Upper lobe of left lung (tissue), 6 donors: ENCODE data around the gene CALM3. TPM values are rescaled to one million over a fixed set of nuclear protein-coding genes. Genes with fewer than 3 reads are reported as not detected.
A peak's percentile ranks its signal among the peaks of the same experiment; 100 is the strongest.

Source experiments
- ATAC-seq, 2 donors: fragments of 200-7000 bp; cut with Tn5 transposase; one replicate each; pipeline ENCODE4 v1.9.1; 2022; ENCODE audit warnings: mild to moderate bottlenecking in 2 of 2, moderate library complexity in 2 of 2; ENCODE audit not compliant: low FRiP score in 2 of 2
- DNase-seq, 2 donors: peaks; one replicate each; pipeline ENCODE4 v3.0.0-alpha.2; 2019 to 2020
- H3K27ac ChIP-seq, 4 donors: fragments of 200-600 bp; sonication (generic); one replicate each; pipeline ENCODE4 v1.5.1; 2016 to 2019
- H3K27me3 ChIP-seq, 4 donors: fragments of 200-600 bp; sonication (generic); one replicate each; pipeline ENCODE4 v1.5.1; 2017 to 2019
- H3K36me3 ChIP-seq, 4 donors: fragments of 200-600 bp; sonication (generic); one replicate each; pipeline ENCODE4 v1.5.1; 2016 to 2019
- H3K4me1 ChIP-seq, 4 donors: fragments of 200-600 bp; sonication (generic); one replicate each; pipeline ENCODE4 v1.5.1; 2018 to 2019
- H3K4me3 ChIP-seq, 4 donors: fragments of 200-600 bp; sonication (generic); one replicate each; pipeline ENCODE4 v1.5.1; 2017 to 2019; ENCODE audit warnings: mild to moderate bottlenecking in 2 of 4, moderate library complexity in 1 of 4
- H3K9me3 ChIP-seq, 4 donors: fragments of 200-600 bp; sonication (generic); one replicate each; pipeline ENCODE4 v1.5.1; 2018 to 2019
- EP300 ChIP-seq, 4 donors: sonication (generic); formaldehyde crosslinking; IDR thresholded peaks; one replicate each; pipeline ENCODE4 v1.5.1; 2017; ENCODE audit warnings: antibody characterized with exemption in 4 of 4, control low read depth in 2 of 4
- POLR2A ChIP-seq, 4 donors: fragments of 450-650 bp; IDR thresholded peaks; one replicate each; pipeline ENCODE4 v1.5.1; 2016 to 2017; ENCODE audit warnings: antibody characterized with exemption in 4 of 4, mild to moderate bottlenecking in 2 of 4
- POLR2AphosphoS5 ChIP-seq, 2 donors: sonication (generic); formaldehyde crosslinking; IDR thresholded peaks; one replicate each; pipeline ENCODE4 v1.5.1; 2017; ENCODE audit warnings: antibody characterized with exemption in 2 of 2
- WGBS, 2 donors: methylation state at CpG; one replicate each; pipeline ENCODE4 v1.1.5; 2017 to 2018; 5-methylcytosine and 5-hydroxymethylcytosine counted together
- total RNA-seq, 6 donors: library from RNA; depleted of rRNA in 4 of 6; stranded (reverse); fragments of >200 nt in 4 of 6; gene quantifications; one replicate each; pipeline versions ENCODE4 v1.1.0 to v1.2.1, GENCODE V29; 2016 to 2021
- TF ChIP-seq, protein P1 (sequence below), 6 experiments: fragments of 450-650 bp in 4 of 6; fragments of 200-600 bp in 2 of 6; sonication (generic) in 2 of 6; IDR thresholded peaks; one replicate each; pipeline ENCODE4 v1.5.1; 2016 to 2019; ENCODE audit warnings: antibody characterized with exemption in 6 of 6
- donor health status: DM: no; HTN: no; CAD: no; lungs with moderate emphysema.
- donor health status: DM: no; HTN: yes; CAD: no; lungs with severe emphysema.

CALM3 gene
- total RNA-seq, 6 donors from 2014 or later, result 74.4 to 176 (median 123) TPM

DNA sequence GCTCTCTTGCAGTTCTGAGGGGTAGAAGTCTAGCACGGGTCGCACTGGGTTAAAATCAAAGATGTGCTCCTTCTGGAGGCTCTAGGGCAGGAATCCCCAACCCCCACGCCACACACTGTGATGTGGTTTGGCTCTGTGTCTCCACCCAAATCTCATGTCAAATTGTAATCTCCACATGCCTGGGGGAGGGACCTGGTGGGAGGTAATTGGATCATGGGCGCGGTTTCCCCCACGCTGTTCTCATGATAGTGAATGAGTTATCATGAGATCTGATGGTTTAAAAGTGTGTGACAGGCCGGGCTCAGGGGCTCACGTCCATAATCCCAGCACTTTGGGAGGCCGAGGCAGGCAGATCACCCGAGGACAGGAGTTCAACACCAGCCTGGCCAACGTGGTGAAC lies 26.6 kb upstream of the CALM3 start:
- no peaks in the 10 kb centered on the region for H3K9me3 ChIP-seq
- DNase-seq, result no peak

DNA sequence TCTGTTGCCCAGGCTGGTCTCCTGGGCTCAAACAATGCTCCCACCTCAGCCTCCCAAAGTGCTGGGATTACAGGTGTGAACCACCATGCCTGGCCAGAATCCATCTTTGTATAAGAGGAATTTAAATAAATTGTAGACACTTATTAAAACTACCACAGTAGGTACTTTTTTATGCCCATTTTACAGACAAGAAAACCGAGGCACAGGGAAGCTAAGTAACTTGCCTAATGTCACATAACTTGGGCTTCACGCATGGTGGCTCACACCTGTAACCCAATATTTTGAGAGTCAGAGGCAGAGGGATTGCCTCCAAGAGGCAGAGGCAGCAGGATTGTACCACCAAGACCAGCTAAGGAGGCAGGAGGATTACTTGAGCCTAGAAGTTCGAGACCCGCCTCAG lies 22.7 kb upstream of the CALM3 start:
- WGBS, 2 donors, result 97 to 98% methylated on average over 4 of the region's 4 CpGs

More for the DNA sequence above, 26.6 kb upstream of the CALM3 start:
- ATAC-seq, result peak in 1 of 2 donors; percentile 19
- no peaks in the 10 kb centered on the region for H3K4me1 ChIP-seq
- no peak overlapping the region for H3K4me3 ChIP-seq
- H3K27ac ChIP-seq, result no peak overlapping the region
- H3K36me3 ChIP-seq, result no peaks in the 10 kb centered on the region
- WGBS, 2 donors, result 82% methylated on average over 6 to 11 of the region's 11 CpGs
- H3K27me3 ChIP-seq, result no peaks in the 10 kb centered on the region
- no peak for TF ChIP-seq POLR2AphosphoS5 (IDR thresholded peaks at IDR 0.05)
- no peak for TF ChIP-seq EP300 (IDR thresholded peaks at IDR 0.05)
- TF ChIP-seq POLR2A (IDR thresholded peaks at IDR 0.05), result no peak
- TF ChIP-seq, protein P1, sequence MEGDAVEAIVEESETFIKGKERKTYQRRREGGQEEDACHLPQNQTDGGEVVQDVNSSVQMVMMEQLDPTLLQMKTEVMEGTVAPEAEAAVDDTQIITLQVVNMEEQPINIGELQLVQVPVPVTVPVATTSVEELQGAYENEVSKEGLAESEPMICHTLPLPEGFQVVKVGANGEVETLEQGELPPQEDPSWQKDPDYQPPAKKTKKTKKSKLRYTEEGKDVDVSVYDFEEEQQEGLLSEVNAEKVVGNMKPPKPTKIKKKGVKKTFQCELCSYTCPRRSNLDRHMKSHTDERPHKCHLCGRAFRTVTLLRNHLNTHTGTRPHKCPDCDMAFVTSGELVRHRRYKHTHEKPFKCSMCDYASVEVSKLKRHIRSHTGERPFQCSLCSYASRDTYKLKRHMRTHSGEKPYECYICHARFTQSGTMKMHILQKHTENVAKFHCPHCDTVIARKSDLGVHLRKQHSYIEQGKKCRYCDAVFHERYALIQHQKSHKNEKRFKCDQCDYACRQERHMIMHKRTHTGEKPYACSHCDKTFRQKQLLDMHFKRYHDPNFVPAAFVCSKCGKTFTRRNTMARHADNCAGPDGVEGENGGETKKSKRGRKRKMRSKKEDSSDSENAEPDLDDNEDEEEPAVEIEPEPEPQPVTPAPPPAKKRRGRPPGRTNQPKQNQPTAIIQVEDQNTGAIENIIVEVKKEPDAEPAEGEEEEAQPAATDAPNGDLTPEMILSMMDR (IDR thresholded peaks at IDR 0.05), result no peak

DNA sequence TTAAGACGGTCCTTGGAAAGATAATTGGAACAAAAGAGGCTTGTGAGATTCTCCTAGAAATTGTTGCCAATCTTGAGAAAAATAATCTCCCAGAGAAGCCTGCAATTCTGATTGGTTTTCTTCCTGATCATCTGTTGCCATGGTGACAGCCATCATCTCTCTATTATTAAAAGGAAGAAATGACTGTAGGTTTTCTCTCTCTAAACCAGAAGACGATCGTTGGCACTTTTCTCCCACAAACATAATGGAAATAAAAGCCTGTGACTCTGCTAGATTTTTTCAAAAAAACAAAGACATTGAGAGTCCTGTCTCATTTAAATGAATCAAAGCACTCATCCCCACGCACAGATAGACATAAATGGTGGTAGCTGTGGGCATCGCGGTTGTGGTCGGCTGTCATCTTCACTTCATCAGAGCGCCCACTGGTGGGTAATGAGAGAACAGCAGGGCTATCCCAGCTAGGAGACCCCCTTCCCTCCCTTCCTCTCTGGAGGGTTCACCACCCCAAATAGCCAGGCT lies 21.7 kb upstream of the CALM3 start:
- Histone ChIP-seq H3K27ac (no peak overlapping the region), H3K27me3 (no peaks in the 10 kb centered on the region), H3K36me3 (no peaks in the 10 kb centered on the region), H3K9me3 (no peaks in the 10 kb centered on the region), H3K4me3 (no peak overlapping the region), H3K4me1 (no peaks in the 10 kb centered on the region)
- ATAC-seq (no peak), DNase-seq (no peak)
- WGBS, 2 donors, result 58 to 85% methylated on average over 8 of the region's 8 CpGs
- TF ChIP-seq, protein P1 (IDR thresholded peaks at IDR 0.05), result peak in 2 of 6 experiments; percentile 7 to 11
- TF ChIP-seq POLR2AphosphoS5 (IDR thresholded peaks at IDR 0.05), result no peak

More for the DNA sequence above, 22.7 kb upstream of the CALM3 start:
- TF ChIP-seq EP300 (IDR thresholded peaks at IDR 0.05) (no peak), POLR2AphosphoS5 (IDR thresholded peaks at IDR 0.05) (no peak), POLR2A (IDR thresholded peaks at IDR 0.05) (no peak)
- TF ChIP-seq, protein P1 (IDR thresholded peaks at IDR 0.05), result no peak
- Histone ChIP-seq H3K27me3 (no peaks in the 10 kb centered on the region), H3K27ac (no peak overlapping the region), H3K4me3 (no peak overlapping the region), H3K36me3 (no peaks in the 10 kb centered on the region), H3K4me1 (no peaks in the 10 kb centered on the region), H3K9me3 (no peaks in the 10 kb centered on the region)
- DNase-seq (no peak), ATAC-seq (no peak)

DNA sequence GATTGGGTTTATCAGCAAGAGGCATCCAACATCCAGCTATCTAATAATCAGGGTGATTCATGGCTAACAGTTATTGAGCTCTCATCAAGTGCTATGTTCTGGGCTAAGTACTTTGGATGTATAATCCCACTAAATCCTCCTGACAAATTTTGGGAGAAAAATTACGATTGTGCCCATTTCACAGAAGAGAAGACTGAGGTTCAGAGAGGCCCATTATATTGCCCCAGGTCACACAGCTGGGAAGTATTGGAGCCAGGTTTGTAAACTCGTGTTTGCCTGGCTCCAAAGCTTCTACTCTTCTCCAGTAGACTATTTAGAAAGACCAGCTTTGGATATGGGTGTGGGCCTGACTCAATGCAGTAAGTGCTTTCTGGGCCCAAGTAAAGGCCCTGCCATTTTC lies 20.9 kb upstream of the CALM3 start:
- Histone ChIP-seq H3K4me3 (no peak overlapping the region), H3K36me3 (no peaks in the 10 kb centered on the region), H3K27ac (no peak overlapping the region), H3K9me3 (no peaks in the 10 kb centered on the region), H3K4me1 (no peaks in the 10 kb centered on the region), H3K27me3 (no peaks in the 10 kb centered on the region)
- ATAC-seq, result no peak
- DNase-seq, result no peak
- 77 to 88% methylated on average over 2 of the region's 2 CpGs for WGBS, 2 donors
- TF ChIP-seq, protein P1 (IDR thresholded peaks at IDR 0.05), result no peak
- no peak for TF ChIP-seq POLR2AphosphoS5 (IDR thresholded peaks at IDR 0.05)
- TF ChIP-seq POLR2A (IDR thresholded peaks at IDR 0.05), result no peak
- no peak for TF ChIP-seq EP300 (IDR thresholded peaks at IDR 0.05)

DNA sequence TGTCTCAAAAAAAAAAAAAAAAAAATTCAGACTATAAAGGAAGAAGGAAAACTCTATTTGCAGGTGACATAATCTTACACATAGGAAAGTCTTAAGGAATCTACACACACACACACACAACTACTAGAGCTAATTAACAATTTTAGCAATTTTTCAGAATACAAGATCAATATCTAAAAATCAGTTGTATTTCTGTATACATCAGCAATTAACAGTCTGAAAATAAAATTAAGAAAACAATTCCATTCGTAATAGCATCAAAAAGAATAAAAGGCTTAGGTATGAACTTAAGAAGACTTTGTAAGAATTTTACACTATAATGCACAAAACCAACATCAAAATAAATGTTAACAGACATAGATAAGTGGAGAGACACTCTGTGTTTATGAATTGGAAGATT lies 15.6 kb upstream of the CALM3 start:
- no peaks in the 10 kb centered on the region for H3K36me3 ChIP-seq
- H3K4me1 ChIP-seq, result no peaks in the 10 kb centered on the region
- no peak overlapping the region for H3K27ac ChIP-seq
- DNase-seq, result no peak
- ATAC-seq, result no peak
- H3K4me3 ChIP-seq, result no peak overlapping the region
- TF ChIP-seq, protein P1 (IDR thresholded peaks at IDR 0.05), result no peak
- TF ChIP-seq POLR2A (IDR thresholded peaks at IDR 0.05), result no peak
- H3K9me3 ChIP-seq, result no peaks in the 10 kb centered on the region
- H3K27me3 ChIP-seq, result no peaks in the 10 kb centered on the region
- WGBS, 2 donors, result 86 to 93% methylated on average over 1 of the region's 1 CpG
